GM21447 (cell line): ENCODE results near the gene MYZAP.

Experiments
- ATAC-seq: cut with Tn5 transposase; IDR thresholded peaks from one replicate; pipeline ENCODE4 v1.9.1; 2021; ENCODE audit not compliant: unreplicated experiment

The MYZAP gene

GRCh38 chr15:57656434-57656833 lies 64.7 kb downstream of the MYZAP start:
- ATAC-seq: no peak

- ATAC-seq: no peak
Measured at GRCh38 chr15:57657619-57658018, 65.9 kb downstream of the MYZAP start.

GRCh38 chr15:57662091-57662744 lies 70.5 kb downstream of the MYZAP start:
- ATAC-seq: no peak

- ATAC-seq: no peak
Measured at GRCh38 chr15:57662802-57663201, 71.1 kb downstream of the MYZAP start.

- no peak for ATAC-seq
Measured at GRCh38 chr15:57663262-57663661, 71.6 kb downstream of the MYZAP start.

GRCh38 chr15:57665194-57665593 lies 73.5 kb downstream of the MYZAP start:
- no peak for ATAC-seq

GRCh38 chr15:57665939-57666338 lies 74.2 kb downstream of the MYZAP start:
- ATAC-seq: no peak

- ATAC-seq: no peak
Measured at GRCh38 chr15:57667171-57667849, 75.6 kb downstream of the MYZAP start.

GRCh38 chr15:57668016-57668415 lies 76.3 kb downstream of the MYZAP start:
- ATAC-seq: no peak

- no peak for ATAC-seq
Measured at GRCh38 chr15:57671636-57672035, 79.9 kb downstream of the MYZAP start.

- ATAC-seq: no peak
Measured at GRCh38 chr15:57675481-57676181, 83.9 kb downstream of the MYZAP start.

GRCh38 chr15:57676585-57676984 lies 84.9 kb downstream of the MYZAP start:
- no peak for ATAC-seq

GRCh38 chr15:57677204-57677603 lies 85.5 kb downstream of the MYZAP start:
- no peak for ATAC-seq

- no peak for ATAC-seq
Measured at GRCh38 chr15:57680021-57680420, 88.3 kb downstream of the MYZAP start.

- no peak for ATAC-seq
Measured at GRCh38 chr15:57681011-57681410, 89.3 kb downstream of the MYZAP start.

- no peak for ATAC-seq
Measured at GRCh38 chr15:57683481-57683880, 91.8 kb downstream of the MYZAP start.

GRCh38 chr15:57684491-57685151 lies 92.9 kb downstream of the MYZAP start:
- no peak for ATAC-seq

- no peak for ATAC-seq
Measured at GRCh38 chr15:57685306-57686095, 93.8 kb downstream of the MYZAP start.

GRCh38 chr15:57686657-57687056 lies 95.0 kb downstream of the MYZAP start:
- ATAC-seq: no peak

GRCh38 chr15:57690341-57690966 lies 98.8 kb downstream of the MYZAP start:
- ATAC-seq: no peak
